22Rv1 (cell line): Measurements from ENCODE around the gene STXBP5L.

Source experiments
- CTCF ChIP-seq: fragments of 450-650 bp; IDR thresholded peaks from 2 replicates; pipeline ENCODE4 v1.5.1; 2017; ENCODE audit warnings: mild to moderate bottlenecking
- ZFX ChIP-seq: fragments of 450-650 bp; IDR thresholded peaks from 2 replicates; pipeline ENCODE4 v1.6.1; 2017; ENCODE audit warnings: antibody characterized with exemption, borderline replicate concordance

GRCh38 chr3:121096953-121097352, 188.9 kb downstream of the STXBP5L start:
- no peak for TF ChIP-seq CTCF
- TF ChIP-seq ZFX: no peak
